ENCODE data around the gene LRIG2. TPM values are rescaled to one million over a fixed set of nuclear protein-coding genes. Genes with fewer than 3 reads are reported as not detected.

Gene LRIG2
- total and polyA plus RNA-seq, 2 of the 4 experiments (the other 2 are of a cell fraction): 4.3 to 9.0 TPM

GRCh38 chr1:113147073-113147625, 74.2 kb downstream of the LRIG2 start:
- Histone ChIP-seq H3K9me1 (ENCODE audit: insufficient read depth, low read length) (no peaks in the 10 kb centered on the region), H3K9ac (ENCODE audit: low read depth, low read length) (no peak overlapping the region), H2BK15ac (ENCODE audit: low read depth, low read length) (no peak overlapping the region), H2AK9ac (replicated peaks; ENCODE audit: low read depth, low read length, poor library complexity) (no peak overlapping the region), H3K4me1 (ENCODE audit: control insufficient read depth, insufficient read depth, low read length) (no peaks in the 10 kb centered on the region; the same call in 1 of the 2 replicates), H3K79me1 (ENCODE audit: low read depth in 1 of 2, low read length in 2 of 2) (no peaks in the 10 kb centered on the region), H3K4me2 (ENCODE audit: low read depth, low read length) (no peak overlapping the region), H4K20me1 (ENCODE audit: insufficient read depth, low read length) (no peaks in the 10 kb centered on the region), H3K56ac (ENCODE audit: extremely low read depth, insufficient read depth, low read length) (no peak overlapping the region), H3K4me3 (ENCODE audit: insufficient read depth, low read depth, low read length) (no peak overlapping the region), H4K5ac (ENCODE audit: low read depth, low read length) (no peak overlapping the region), H4K8ac (ENCODE audit: low read depth in 2 of 2, low read length in 2 of 2) (no peak overlapping the region), H2BK5ac (ENCODE audit: low read depth, low read length, poor library complexity, severe bottlenecking) (no peak overlapping the region), H2AK5ac (ENCODE audit: low read depth, low read length) (no peak overlapping the region), H3K36me3 (ENCODE audit: control insufficient read depth, insufficient read depth, low read length) (no peaks in the 10 kb centered on the region), H3K23ac (ENCODE audit: low read depth, low read length) (no peak overlapping the region), H3K27ac (ENCODE audit: insufficient read depth, low read length) (no peak overlapping the region), H2BK120ac (ENCODE audit: low read depth, low read length) (no peak overlapping the region), H2BK20ac (ENCODE audit: low read depth, low read length) (no peak overlapping the region), H3K9me3 (ENCODE audit: control insufficient read depth, insufficient read depth, low read length) (no peaks in the 10 kb centered on the region), H2AFZ (replicated peaks; ENCODE audit: low read length, poor library complexity) (peak overlapping the region; percentile 34), H3K27me3 (ENCODE audit: control insufficient read depth, insufficient read depth, low read length) (no peaks in the 10 kb centered on the region), H3K4ac (ENCODE audit: low read depth, low read length) (no peak overlapping the region), H3K14ac (replicated peaks; ENCODE audit: low read depth, low read length) (no peak overlapping the region), H4K91ac (ENCODE audit: insufficient read depth, low read depth, low read length) (no peak overlapping the region), H3K18ac (ENCODE audit: low read depth, low read length) (no peak overlapping the region)
- CTCF ChIA-PET: no interaction called here
- in situ Hi-C loops (cut with MboI; ENCODE audit: low sequenced_read_pairs): loop anchor here (5.0 to 25.0 kb wide), 2 partner anchors 530 to 765 kb away; partner anchors contain the start of genes AP4B1 and DCLRE1B
- BruUV-seq (replicated peaks): no TSS peak
- intact Hi-C loops (cut with micrococcal nuclease): loop anchor here (10.0 kb wide), 1 partner anchor 788 kb away; no protein-coding TSS in a partner anchor
- dilution Hi-C loops (cut with HindIII; ENCODE audit: low sequenced_read_pairs, unreplicated experiment): no loop called here
- no peak for TF ChIP-seq MAFK (IDR thresholded peaks at IDR 0.05; ENCODE audit: low read depth, low read length)
- no peak for TF ChIP-seq SMC3 (IDR thresholded peaks at IDR 0.05; ENCODE audit: low read depth, low read length)
- TF ChIP-seq NFE2L2 (IDR thresholded peaks at IDR 0.05; ENCODE audit: low read depth, low read length): no peak
- no peak for TF ChIP-seq MAZ (IDR thresholded peaks at IDR 0.05; ENCODE audit: borderline replicate concordance, low read depth, low read length)
- TF ChIP-seq USF2 (IDR thresholded peaks at IDR 0.05; ENCODE audit: low read depth, low read length): no peak
- TF ChIP-seq POLR2A (IDR thresholded peaks at IDR 0.05; ENCODE audit: low read depth, low read length): no peak
- TF ChIP-seq RAD21 (IDR thresholded peaks at IDR 0.05; ENCODE audit: low read length): no peak
- TF ChIP-seq CEBPB (IDR thresholded peaks at IDR 0.05; ENCODE audit: low read depth, low read length): no peak
- DNase-seq (no peak), ATAC-seq (ENCODE audit: low read depth) (no peak)
- POLR2A ChIA-PET (ENCODE audit: unreplicated experiment): no interaction called here
- WGBS, 2 experiments (ENCODE audit: extremely low coverage in 2 of 2, insufficient read length in 1 of 2): no CpG with 5 or more reads among the region's 3 CpGs

Measured in IMR-90 (cell line).